ENCODE results near the gene PRKCH.

PRKCH gene

GRCh38 chr14:61511558-61511948 lies 190.2 kb downstream of the PRKCH start:
- DNase-seq (ENCODE audit: low read depth in 2 of 2) = no peak

- DNase-seq (ENCODE audit: low read depth in 2 of 2) = peak; percentile 96
These were observed 190.9 kb downstream of the PRKCH start for GRCh38 chr14:61512026-61512834.

- no peak for DNase-seq (ENCODE audit: low read depth in 2 of 2)
These were observed 192.8 kb downstream of the PRKCH start for GRCh38 chr14:61513986-61514830.

- DNase-seq (ENCODE audit: low read depth in 2 of 2) = no peak
These were observed 193.5 kb downstream of the PRKCH start for GRCh38 chr14:61514927-61515326.

GRCh38 chr14:61515436-61516117 lies 194.2 kb downstream of the PRKCH start:
- no peak for DNase-seq (ENCODE audit: low read depth in 2 of 2)

GRCh38 chr14:61516118-61516743 lies 194.9 kb downstream of the PRKCH start:
- DNase-seq (ENCODE audit: low read depth in 2 of 2) = peak in 1 of 2 experiments; percentile 36

- peak in 1 of 2 experiments; percentile 35 for DNase-seq (ENCODE audit: low read depth in 2 of 2)
These were observed 195.7 kb downstream of the PRKCH start for GRCh38 chr14:61516964-61517653.

- DNase-seq (ENCODE audit: low read depth in 2 of 2) = no peak
These were observed 196.6 kb downstream of the PRKCH start for GRCh38 chr14:61517911-61518384.

- no peak for DNase-seq (ENCODE audit: low read depth in 2 of 2)
These were observed 197.0 kb downstream of the PRKCH start for GRCh38 chr14:61518403-61518802.

- no peak for DNase-seq (ENCODE audit: low read depth in 2 of 2)
These were observed 197.7 kb downstream of the PRKCH start for GRCh38 chr14:61519106-61519505.

GRCh38 chr14:61519735-61520134 lies 198.4 kb downstream of the PRKCH start:
- DNase-seq (ENCODE audit: low read depth in 2 of 2) = no peak

GRCh38 chr14:61520576-61520975 lies 199.2 kb downstream of the PRKCH start:
- peak; percentile 82 to 83 for DNase-seq (ENCODE audit: low read depth in 2 of 2)

- DNase-seq (ENCODE audit: low read depth in 2 of 2) = no peak
These were observed 200.4 kb downstream of the PRKCH start for GRCh38 chr14:61521773-61522172.

- no peak for DNase-seq (ENCODE audit: low read depth in 2 of 2)
These were observed 202.4 kb downstream of the PRKCH start for GRCh38 chr14:61523751-61524150.

- DNase-seq (ENCODE audit: low read depth in 2 of 2) = no peak
These were observed 202.9 kb downstream of the PRKCH start for GRCh38 chr14:61524211-61524806.

GRCh38 chr14:61524936-61525292 lies 203.5 kb downstream of the PRKCH start:
- DNase-seq (ENCODE audit: low read depth in 2 of 2) = no peak

- no peak for DNase-seq (ENCODE audit: low read depth in 2 of 2)
These were observed 204.1 kb downstream of the PRKCH start for GRCh38 chr14:61525293-61526011.

- DNase-seq (ENCODE audit: low read depth in 2 of 2) = no peak
These were observed 205.3 kb downstream of the PRKCH start for GRCh38 chr14:61526405-61527312.

All from fibroblast of skin of left quadriceps (primary cell).